Measurements from ENCODE around the gene CDH19. TPM values are rescaled to one million over a fixed set of nuclear protein-coding genes. Genes with fewer than 3 reads are reported as not detected.

Gene CDH19, protein sequence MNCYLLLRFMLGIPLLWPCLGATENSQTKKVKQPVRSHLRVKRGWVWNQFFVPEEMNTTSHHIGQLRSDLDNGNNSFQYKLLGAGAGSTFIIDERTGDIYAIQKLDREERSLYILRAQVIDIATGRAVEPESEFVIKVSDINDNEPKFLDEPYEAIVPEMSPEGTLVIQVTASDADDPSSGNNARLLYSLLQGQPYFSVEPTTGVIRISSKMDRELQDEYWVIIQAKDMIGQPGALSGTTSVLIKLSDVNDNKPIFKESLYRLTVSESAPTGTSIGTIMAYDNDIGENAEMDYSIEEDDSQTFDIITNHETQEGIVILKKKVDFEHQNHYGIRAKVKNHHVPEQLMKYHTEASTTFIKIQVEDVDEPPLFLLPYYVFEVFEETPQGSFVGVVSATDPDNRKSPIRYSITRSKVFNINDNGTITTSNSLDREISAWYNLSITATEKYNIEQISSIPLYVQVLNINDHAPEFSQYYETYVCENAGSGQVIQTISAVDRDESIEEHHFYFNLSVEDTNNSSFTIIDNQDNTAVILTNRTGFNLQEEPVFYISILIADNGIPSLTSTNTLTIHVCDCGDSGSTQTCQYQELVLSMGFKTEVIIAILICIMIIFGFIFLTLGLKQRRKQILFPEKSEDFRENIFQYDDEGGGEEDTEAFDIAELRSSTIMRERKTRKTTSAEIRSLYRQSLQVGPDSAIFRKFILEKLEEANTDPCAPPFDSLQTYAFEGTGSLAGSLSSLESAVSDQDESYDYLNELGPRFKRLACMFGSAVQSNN
- total RNA-seq (ENCODE audit: low replicate concordance) = not detected in 2 replicates

DNA sequence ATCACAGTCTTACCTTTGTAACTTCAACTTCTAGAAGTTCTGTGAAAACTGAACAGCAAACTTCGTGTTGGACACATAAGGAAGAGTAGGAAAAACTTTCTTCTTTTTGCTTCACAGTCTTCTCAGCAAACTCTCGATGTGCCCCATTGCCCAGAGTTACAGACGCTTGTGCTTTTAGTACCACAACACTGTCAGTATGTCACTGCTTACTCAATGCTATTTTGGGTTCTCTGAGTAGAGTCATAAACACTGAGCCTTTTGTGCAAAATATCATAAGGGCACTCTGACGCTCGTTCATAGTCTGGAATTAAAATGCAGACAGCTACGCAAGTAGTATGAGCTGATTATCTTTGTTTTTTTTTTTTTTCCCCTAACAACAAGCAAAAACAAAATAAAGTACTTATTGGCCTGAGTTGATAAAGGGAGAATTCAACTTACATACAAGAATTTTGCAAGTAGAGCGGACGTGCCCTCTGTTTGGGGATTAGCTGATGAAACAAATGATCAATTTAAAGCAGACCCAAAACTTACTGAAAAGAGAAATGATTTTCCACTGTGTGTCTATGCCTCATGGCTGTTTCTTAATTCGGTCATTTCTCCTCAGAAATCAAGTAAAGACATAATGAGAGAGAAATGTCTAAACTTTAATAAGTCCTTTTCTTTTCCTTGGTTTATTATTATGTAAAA, at the start of gene CDH19:
Gene CDH19 (minus strand): TSS at position 150 of the 687 bp plus-strand sequence. CDS start 31,886 bp downstream, outside the sequence.
- H3K4me3 ChIP-seq (ENCODE audit: low read depth, low read length) = no peak within 1 kb of the TSS
- DNase-seq (ENCODE audit: low read depth) = no peak
- no peak for TF ChIP-seq CTCF (IDR thresholded peaks at IDR 0.05; ENCODE audit: insufficient read depth, low read length)

DNA sequence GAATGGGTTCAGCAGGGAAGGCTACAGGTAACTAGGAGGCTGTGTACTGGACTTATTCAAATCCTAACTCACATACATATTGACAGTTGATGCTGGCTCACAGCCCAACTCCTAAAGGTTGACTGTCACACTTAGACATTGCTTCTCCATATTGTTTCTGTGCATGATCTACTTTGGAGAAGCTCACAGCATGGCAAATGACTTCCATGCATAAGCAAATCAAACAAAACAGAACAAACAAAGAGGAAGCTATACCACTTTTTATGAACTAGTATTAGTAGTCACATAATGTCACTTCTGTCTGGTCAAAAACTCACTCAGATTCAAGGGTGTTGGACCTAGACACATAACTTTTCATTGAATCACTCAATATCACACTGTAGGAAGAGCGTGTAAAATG, 43.8 kb upstream of the CDH19 start:
- DNase-seq (ENCODE audit: low read depth) = no peak
- TF ChIP-seq CTCF (IDR thresholded peaks at IDR 0.05; ENCODE audit: insufficient read depth, low read length) = no peak
- H3K4me3 ChIP-seq (ENCODE audit: low read depth, low read length) = no peak overlapping the region

DNA sequence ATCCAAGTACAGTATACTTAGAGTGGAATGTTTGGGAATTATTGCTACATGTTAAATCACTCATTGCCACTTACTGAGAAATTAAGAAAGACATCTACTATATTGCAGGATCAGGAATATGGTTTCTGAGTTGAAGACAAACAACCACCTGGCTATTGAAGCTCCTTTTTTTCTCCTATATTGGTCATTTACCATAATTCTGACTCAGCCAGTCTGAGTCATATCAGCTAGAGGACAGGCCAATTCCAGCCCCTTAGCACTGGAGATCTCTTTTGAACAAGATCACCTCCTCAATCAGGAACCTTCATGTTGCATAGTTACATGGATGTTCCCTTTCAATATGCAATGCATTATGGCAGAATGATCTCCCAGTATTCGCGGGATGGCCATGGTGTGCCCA, 42.7 kb upstream of the CDH19 start:
- DNase-seq (ENCODE audit: low read depth) = no peak
- no peak for TF ChIP-seq CTCF (IDR thresholded peaks at IDR 0.05; ENCODE audit: insufficient read depth, low read length)
- H3K4me3 ChIP-seq (ENCODE audit: low read depth, low read length) = no peak overlapping the region

DNA sequence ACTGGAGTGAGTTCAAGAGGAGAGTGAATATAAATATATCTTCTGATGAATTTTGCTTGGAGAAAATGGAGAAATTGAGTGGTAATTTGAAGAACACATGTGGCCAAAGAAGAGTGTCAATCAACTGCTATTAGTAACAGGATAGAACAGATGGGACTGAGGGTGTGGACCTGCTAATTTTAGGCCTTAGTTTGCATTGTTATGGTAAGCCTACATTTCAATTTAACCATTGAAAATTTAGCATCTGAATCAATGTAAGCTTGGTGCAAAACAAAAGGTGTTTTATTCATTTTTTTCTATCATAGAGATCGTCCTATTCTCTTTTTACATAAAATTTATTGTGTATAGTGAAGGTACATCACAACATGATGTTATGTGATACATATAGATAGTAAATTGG, 42.1 kb upstream of the CDH19 start:
- no peak for TF ChIP-seq CTCF (IDR thresholded peaks at IDR 0.05; ENCODE audit: insufficient read depth, low read length)
- DNase-seq (ENCODE audit: low read depth) = no peak
- no peak overlapping the region for H3K4me3 ChIP-seq (ENCODE audit: low read depth, low read length)

DNA sequence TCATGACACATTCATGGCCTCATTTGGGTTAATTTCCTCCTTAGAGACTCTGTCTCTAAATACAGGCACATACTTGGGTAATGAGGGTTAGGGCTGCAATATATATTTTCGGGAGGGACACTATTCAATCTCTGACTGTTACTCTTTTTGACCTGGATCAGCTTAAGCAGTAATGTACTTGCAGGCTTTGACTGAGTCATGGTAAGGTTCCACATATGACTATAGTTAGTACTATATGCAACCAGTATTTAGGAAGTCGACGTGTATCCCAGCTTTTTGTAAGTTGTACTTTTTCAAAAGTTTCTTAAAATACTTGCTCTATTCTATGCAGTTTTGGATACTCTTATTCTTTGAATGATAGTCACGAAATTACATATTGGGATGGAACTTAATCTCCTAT, 37.2 kb upstream of the CDH19 start:
- H3K4me3 ChIP-seq (ENCODE audit: low read depth, low read length) = no peak overlapping the region
- no peak for TF ChIP-seq CTCF (IDR thresholded peaks at IDR 0.05; ENCODE audit: insufficient read depth, low read length)
- DNase-seq (ENCODE audit: low read depth) = no peak

- H3K4me3 ChIP-seq (ENCODE audit: low read depth, low read length) = no peak overlapping the region
- no peak for DNase-seq (ENCODE audit: low read depth)
- no peak for TF ChIP-seq CTCF (IDR thresholded peaks at IDR 0.05; ENCODE audit: insufficient read depth, low read length)
Observed at GRCh38 chr18:66640431-66640830, 36.5 kb upstream of the CDH19 start.
